Osteoblast (primary cell): Measurements from ENCODE around the gene CNDP2. TPM values are rescaled to one million over a fixed set of nuclear protein-coding genes. Genes with fewer than 3 reads are reported as not detected.
A peak's percentile ranks its signal among the peaks of the same experiment; 100 is the strongest.

ENCODE experiments used
- DNase-seq: peaks from one replicate; pipeline ENCODE4 v3.0.0; 2011; ENCODE audit warnings: low spot score, mixed read lengths; ENCODE audit not compliant: insufficient read length; ENCODE audit errors: missing footprints
- H2AFZ ChIP-seq: 2 replicates; pipeline ENCODE4 v1.6.0; 2011; ENCODE audit warnings: mild to moderate bottlenecking, low read length
- H3K27ac ChIP-seq: 2 replicates; pipeline ENCODE4 v1.5.1; 2011; ENCODE audit warnings: mild to moderate bottlenecking, low read depth, low read length, moderate library complexity
- H3K27me3 ChIP-seq: 2 replicates; pipeline ENCODE4 v1.6.0; 2012; ENCODE audit warnings: mild to moderate bottlenecking, control low read depth, inconsistent platforms, low read length, moderate library complexity; ENCODE audit not compliant: insufficient read depth
- H3K36me3 ChIP-seq: 2 replicates; pipeline ENCODE4 v1.5.1; 2011; ENCODE audit warnings: mild to moderate bottlenecking, low read length, control low read depth, moderate library complexity; ENCODE audit not compliant: insufficient read depth
- H3K4me1 ChIP-seq: 2 replicates; pipeline ENCODE4 v1.5.1; 2011; ENCODE audit warnings: mild to moderate bottlenecking, low read length, control low read depth, moderate library complexity; ENCODE audit not compliant: insufficient read depth
- H3K4me2 ChIP-seq: 2 replicates; pipeline ENCODE4 v1.6.0; 2011; ENCODE audit warnings: mild to moderate bottlenecking, low read length; ENCODE audit not compliant: insufficient read depth
- H3K4me3 ChIP-seq: fragments of 200-600 bp; sonication (generic); 3 replicates; pipeline ENCODE4 v1.5.1; 2012; ENCODE audit warnings: mild to moderate bottlenecking, low read length, inconsistent platforms; ENCODE audit not compliant: insufficient read depth
- H3K79me2 ChIP-seq: 2 replicates; pipeline ENCODE4 v1.6.0; 2012; ENCODE audit warnings: mild to moderate bottlenecking, low read length, control low read depth, inconsistent platforms; ENCODE audit not compliant: insufficient read depth
- H3K9me3 ChIP-seq: 2 replicates; pipeline ENCODE4 v1.5.1; 2011; ENCODE audit warnings: low read depth, low read length, control low read depth
- H4K20me1 ChIP-seq: 2 replicates; pipeline ENCODE4 v1.6.0; 2012; ENCODE audit warnings: mild to moderate bottlenecking, low read length, control low read depth; ENCODE audit not compliant: insufficient read depth
- total RNA-seq: library from RNA; depleted of rRNA; stranded (reverse); fragments of >200 nt; gene quantifications from 2 replicates; pipeline ENCODE4 v1.2.3, GENCODE V29; 2012
- TF ChIP-seq, protein P1 (sequence below): IDR thresholded peaks from 2 replicates; pipeline ENCODE4 v1.5.1; 2011; ENCODE audit warnings: mild to moderate bottlenecking, low read depth, low read length, moderate library complexity; ENCODE audit errors: extremely low read depth

CNDP2 gene
- total RNA-seq, 1 donor = 25.3 TPM

DNA sequence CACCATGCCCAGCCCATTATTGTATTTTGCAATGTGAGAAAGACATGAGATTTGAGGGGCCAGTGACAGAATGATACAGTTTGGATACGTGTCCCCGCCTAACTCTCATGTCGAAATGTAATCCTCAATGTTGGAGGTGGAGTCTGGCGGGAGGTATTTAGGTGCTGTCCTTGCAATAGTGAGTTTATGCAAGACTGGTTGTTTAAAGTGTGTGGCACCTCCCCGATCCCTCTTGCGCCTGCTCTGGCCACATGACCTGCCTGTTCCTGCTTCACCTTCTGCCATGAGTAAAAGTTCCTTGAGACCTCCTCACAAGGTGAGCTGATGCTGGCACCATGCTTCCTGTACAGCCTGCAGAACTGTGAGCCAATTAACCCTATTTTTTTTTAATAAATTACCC is 54.7 kb downstream of the CNDP2 start:
- Histone ChIP-seq H2AFZ (no peak overlapping the region), H3K79me2 (no peaks in the 10 kb centered on the region)

DNA sequence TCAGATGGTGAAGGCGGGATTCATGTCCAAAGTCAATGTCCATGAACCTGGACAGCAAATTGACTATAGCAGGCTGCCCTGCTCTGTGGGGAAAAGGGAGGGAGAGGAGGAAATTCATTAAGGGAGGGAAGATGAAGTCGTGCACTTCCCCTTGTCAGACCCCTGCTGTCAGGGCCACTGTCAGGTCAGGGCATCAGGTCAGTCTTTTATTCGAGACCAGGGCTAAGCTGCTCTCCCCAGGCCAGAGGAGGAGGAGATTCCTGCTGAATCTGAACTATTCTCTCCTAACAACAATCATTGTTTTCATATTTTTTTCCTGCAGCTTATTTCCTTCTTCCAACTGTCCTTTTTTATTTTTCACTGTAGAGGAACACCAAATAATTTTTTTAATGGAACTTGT is 55.3 kb downstream of the CNDP2 start:
- H3K27ac ChIP-seq = no peak overlapping the region
- no peaks in the 10 kb centered on the region for H3K36me3 ChIP-seq
- H3K9me3 ChIP-seq = no peaks in the 10 kb centered on the region
- H2AFZ ChIP-seq = no peak overlapping the region
- TF ChIP-seq, protein P1, sequence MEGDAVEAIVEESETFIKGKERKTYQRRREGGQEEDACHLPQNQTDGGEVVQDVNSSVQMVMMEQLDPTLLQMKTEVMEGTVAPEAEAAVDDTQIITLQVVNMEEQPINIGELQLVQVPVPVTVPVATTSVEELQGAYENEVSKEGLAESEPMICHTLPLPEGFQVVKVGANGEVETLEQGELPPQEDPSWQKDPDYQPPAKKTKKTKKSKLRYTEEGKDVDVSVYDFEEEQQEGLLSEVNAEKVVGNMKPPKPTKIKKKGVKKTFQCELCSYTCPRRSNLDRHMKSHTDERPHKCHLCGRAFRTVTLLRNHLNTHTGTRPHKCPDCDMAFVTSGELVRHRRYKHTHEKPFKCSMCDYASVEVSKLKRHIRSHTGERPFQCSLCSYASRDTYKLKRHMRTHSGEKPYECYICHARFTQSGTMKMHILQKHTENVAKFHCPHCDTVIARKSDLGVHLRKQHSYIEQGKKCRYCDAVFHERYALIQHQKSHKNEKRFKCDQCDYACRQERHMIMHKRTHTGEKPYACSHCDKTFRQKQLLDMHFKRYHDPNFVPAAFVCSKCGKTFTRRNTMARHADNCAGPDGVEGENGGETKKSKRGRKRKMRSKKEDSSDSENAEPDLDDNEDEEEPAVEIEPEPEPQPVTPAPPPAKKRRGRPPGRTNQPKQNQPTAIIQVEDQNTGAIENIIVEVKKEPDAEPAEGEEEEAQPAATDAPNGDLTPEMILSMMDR = no peak
- H3K4me1 ChIP-seq = peaks cover 6% of the 10 kb centered on the region
- H3K79me2 ChIP-seq = no peaks in the 10 kb centered on the region
- no peak overlapping the region for H3K4me3 ChIP-seq
- H3K27me3 ChIP-seq = peaks cover 18% of the 10 kb centered on the region
- H4K20me1 ChIP-seq = no peaks in the 10 kb centered on the region
- no peak for DNase-seq
- no peak overlapping the region for H3K4me2 ChIP-seq

More for the DNA sequence above, 54.7 kb downstream of the CNDP2 start:
- H3K4me1 ChIP-seq = peaks cover 6% of the 10 kb centered on the region
- no peaks in the 10 kb centered on the region for H3K36me3 ChIP-seq
- no peaks in the 10 kb centered on the region for H3K9me3 ChIP-seq
- no peak for DNase-seq
- H3K4me2 ChIP-seq = no peak overlapping the region
- H3K27ac ChIP-seq = no peak overlapping the region
- no peaks in the 10 kb centered on the region for H4K20me1 ChIP-seq
- TF ChIP-seq, protein P1 = no peak
- no peak overlapping the region for H3K4me3 ChIP-seq
- H3K27me3 ChIP-seq = peaks cover 18% of the 10 kb centered on the region

DNA sequence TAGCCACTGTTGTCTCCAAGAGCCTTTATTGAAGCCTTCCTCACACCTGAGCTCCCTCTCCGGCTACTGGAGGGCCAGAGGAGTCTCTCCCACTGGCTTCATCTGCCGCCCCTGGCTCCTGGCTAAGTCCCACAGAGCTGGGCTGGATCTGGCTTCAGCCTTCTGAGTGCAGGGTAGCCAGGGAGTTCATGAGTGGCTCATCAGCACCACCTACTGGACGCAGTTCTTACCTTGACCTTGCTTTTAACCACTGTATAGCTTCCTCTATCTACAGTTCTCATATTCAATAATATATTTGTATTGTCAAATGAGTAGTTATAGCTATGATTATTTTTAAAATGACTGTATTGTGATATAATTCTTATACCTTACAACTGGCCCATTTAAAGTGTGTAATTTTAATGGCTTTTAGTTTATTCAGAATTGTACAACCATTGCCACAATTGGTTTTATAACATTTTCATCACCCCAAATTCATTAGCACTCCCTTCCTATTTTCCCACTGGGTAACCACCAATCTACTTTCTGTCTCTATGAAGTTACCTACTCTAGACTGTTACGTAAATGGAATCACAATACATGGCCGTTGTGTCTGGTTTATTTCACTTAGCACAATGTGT is 55.9 kb downstream of the CNDP2 start:
- H4K20me1 ChIP-seq = no peaks in the 10 kb centered on the region
- peak; percentile 97 for DNase-seq
- no peaks in the 10 kb centered on the region for H3K36me3 ChIP-seq
- no peaks in the 10 kb centered on the region for H3K9me3 ChIP-seq
- H3K79me2 ChIP-seq = no peaks in the 10 kb centered on the region
- no peak overlapping the region for H3K4me2 ChIP-seq
- H3K27me3 ChIP-seq = peaks cover 18% of the 10 kb centered on the region
- H2AFZ ChIP-seq = no peak overlapping the region
- peaks cover 4% of the 10 kb centered on the region for H3K4me1 ChIP-seq
- TF ChIP-seq, protein P1 = peak; percentile 87
- H3K27ac ChIP-seq = no peak overlapping the region
- no peak overlapping the region for H3K4me3 ChIP-seq

DNA sequence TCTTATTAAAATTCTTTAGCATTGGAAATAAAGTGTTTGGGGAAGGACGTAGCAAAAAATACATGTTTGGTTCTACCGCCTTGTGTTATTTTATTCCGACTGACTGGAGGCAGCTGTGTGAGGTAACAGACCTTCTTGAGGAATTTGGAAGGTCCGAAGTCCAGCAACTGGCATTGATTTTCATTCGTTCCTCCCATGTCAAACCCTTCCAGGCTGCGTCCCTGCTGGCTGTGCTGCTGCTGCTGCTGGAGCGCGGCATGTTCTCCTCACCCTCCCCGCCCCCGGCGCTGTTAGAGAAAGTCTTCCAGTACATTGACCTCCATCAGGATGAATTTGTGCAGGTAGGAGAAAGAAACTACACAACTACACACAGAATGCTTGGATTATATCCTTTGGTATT is 60.0 kb downstream of the CNDP2 start:
- no peaks in the 10 kb centered on the region for H4K20me1 ChIP-seq
- no peak for DNase-seq
- no peak overlapping the region for H3K27ac ChIP-seq
- H3K4me2 ChIP-seq = no peak overlapping the region
- H3K9me3 ChIP-seq = no peaks in the 10 kb centered on the region
- TF ChIP-seq, protein P1 = no peak
- H3K4me1 ChIP-seq = no peaks in the 10 kb centered on the region
- no peak overlapping the region for H2AFZ ChIP-seq
- peaks cover 18% of the 10 kb centered on the region for H3K27me3 ChIP-seq
- H3K36me3 ChIP-seq = no peaks in the 10 kb centered on the region
- H3K79me2 ChIP-seq = no peaks in the 10 kb centered on the region
- H3K4me3 ChIP-seq = no peak overlapping the region
